ENCODE measurements around the gene UGT1A5.

Gene UGT1A5

GRCh38 chr2:233712611-233713261 is at the start of gene UGT1A5:
Gene UGT1A5 (plus strand): TSS chr2:233712907. CDS start chr2:233712992, 85 bp downstream.
- no peak for DNase-seq

- no peak for DNase-seq
These were observed 48.8 kb upstream of the UGT1A5 start for GRCh38 chr2:233663911-233664310.

GRCh38 chr2:233668605-233669260 is 44.0 kb upstream of the UGT1A5 start:
- no peak for DNase-seq

- no peak for DNase-seq
These were observed 41.2 kb upstream of the UGT1A5 start, which contains the start of gene UGT1A9 for GRCh38 chr2:233671290-233672161. Gene UGT1A9 (plus strand): TSS chr2:233671898. CDS start chr2:233671935, 37 bp downstream.

- DNase-seq = no peak
These were observed 39.8 kb upstream of the UGT1A5 start for GRCh38 chr2:233672886-233673285.

- DNase-seq = no peak
These were observed 38.8 kb upstream of the UGT1A5 start for GRCh38 chr2:233673896-233674295.

GRCh38 chr2:233674314-233674713 is 38.4 kb upstream of the UGT1A5 start:
- no peak for DNase-seq

GRCh38 chr2:233674995-233675394 is 37.7 kb upstream of the UGT1A5 start:
- DNase-seq = no peak

- no peak for DNase-seq
These were observed 36.7 kb upstream of the UGT1A5 start for GRCh38 chr2:233676046-233676445.

- DNase-seq = no peak
These were observed 33.5 kb upstream of the UGT1A5 start for GRCh38 chr2:233679196-233679595.

GRCh38 chr2:233680361-233681045 is 32.2 kb upstream of the UGT1A5 start:
- DNase-seq = no peak

- no peak for DNase-seq
These were observed 31.1 kb upstream of the UGT1A5 start, which contains the start of gene UGT1A7 for GRCh38 chr2:233681521-233682099. Gene UGT1A7 (plus strand): TSS chr2:233681901. CDS start chr2:233681938, 37 bp downstream.

- no peak for DNase-seq
These were observed 28.1 kb upstream of the UGT1A5 start for GRCh38 chr2:233684640-233685039.

- no peak for DNase-seq
These were observed 25.8 kb upstream of the UGT1A5 start for GRCh38 chr2:233686928-233687327.

GRCh38 chr2:233688341-233688740 is 24.4 kb upstream of the UGT1A5 start:
- no peak for DNase-seq

- no peak for DNase-seq
These were observed 23.7 kb upstream of the UGT1A5 start for GRCh38 chr2:233689031-233689430.

GRCh38 chr2:233689501-233689900 is 23.2 kb upstream of the UGT1A5 start:
- DNase-seq = no peak

- no peak for DNase-seq
These were observed 22.3 kb upstream of the UGT1A5 start for GRCh38 chr2:233690444-233690843.

GRCh38 chr2:233691443-233692433 is 21.0 kb upstream of the UGT1A5 start:
- DNase-seq = no peak

- no peak for DNase-seq
These were observed 20.1 kb upstream of the UGT1A5 start, which contains the start of gene UGT1A6 for GRCh38 chr2:233692648-233693047. Gene UGT1A6 (plus strand): TSS chr2:233692890. CDS start chr2:233693005, 115 bp downstream.

- DNase-seq = no peak
These were observed 18.7 kb upstream of the UGT1A5 start for GRCh38 chr2:233693963-233694362.
